ENCODE measurements around the gene DISC1.

Gene DISC1

DNA sequence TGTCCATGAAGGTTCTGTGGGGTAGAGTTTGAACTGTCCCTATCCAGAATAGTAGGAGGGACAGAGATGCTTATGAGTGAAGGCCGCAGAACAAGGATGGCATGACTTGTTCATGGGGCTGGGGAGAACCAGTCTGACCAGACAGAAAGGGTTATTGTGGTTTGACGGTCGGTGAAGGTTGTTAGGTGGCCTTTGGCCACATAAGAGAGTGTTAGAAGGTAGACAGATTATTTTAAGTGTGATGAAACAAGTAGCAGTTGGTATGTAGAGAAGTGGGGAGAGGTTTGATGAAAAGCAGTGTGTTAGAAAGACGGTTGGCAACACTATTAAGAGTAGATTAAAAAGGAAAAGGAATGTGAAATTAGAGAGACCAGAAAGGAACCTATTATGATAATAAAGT is 355.1 kb downstream of the DISC1 start:
- H3K36me3 ChIP-seq (ENCODE audit: control insufficient read depth, insufficient read depth, low read length): no peaks in the 10 kb centered on the region

DNA sequence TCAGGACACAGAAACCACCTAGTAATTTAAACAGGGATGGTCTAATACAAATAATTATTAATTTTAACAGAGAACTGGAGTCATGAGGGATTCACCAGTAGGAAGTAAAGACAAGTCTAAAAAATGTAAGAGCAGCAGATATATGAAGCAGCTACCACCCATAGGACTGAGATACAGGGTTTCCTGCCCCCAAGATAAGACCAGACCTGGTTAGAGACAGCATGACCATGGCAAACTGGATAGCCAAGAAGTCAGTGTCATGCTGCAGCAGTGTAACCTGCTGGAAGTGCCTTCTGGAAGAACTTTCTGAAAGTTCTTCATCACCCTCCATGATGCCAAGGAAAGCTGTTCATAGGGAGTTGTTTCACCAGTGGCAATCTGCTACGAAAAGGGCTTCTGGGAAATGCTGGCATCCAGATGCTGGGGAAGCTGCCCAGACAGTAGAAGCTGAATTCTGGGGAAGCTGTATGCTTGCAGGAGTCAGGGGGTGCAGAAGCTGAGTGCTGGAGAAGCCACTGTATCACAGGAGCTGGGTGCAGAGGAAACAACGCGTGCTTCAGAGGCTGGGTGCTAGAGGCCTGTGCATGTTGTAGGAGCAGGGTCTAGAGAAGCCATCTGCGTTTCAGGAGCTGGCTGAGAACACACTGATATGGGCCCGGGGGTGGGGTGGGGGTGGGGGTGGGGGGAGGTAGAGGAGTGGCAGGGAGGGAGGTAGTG is 356.4 kb downstream of the DISC1 start:
- no peak overlapping the region for H3K9ac ChIP-seq (ENCODE audit: low read depth, low read length)
- H3K27ac ChIP-seq (ENCODE audit: low read depth, low read length): no peak overlapping the region
- H3K27me3 ChIP-seq (ENCODE audit: control insufficient read depth, insufficient read depth, low read length): no peaks in the 10 kb centered on the region
- peaks cover 8% of the 10 kb centered on the region; the same call in 1 of the 2 replicates for H3K4me1 ChIP-seq (ENCODE audit: control insufficient read depth, insufficient read depth, low read length)
- H3K36me3 ChIP-seq (ENCODE audit: control insufficient read depth, insufficient read depth, low read length): no peaks in the 10 kb centered on the region
- H3K9me3 ChIP-seq (ENCODE audit: control insufficient read depth, insufficient read depth, low read length): no peaks in the 10 kb centered on the region
- H3K4me3 ChIP-seq (ENCODE audit: low read depth, low read length): no peak overlapping the region

More for the DNA sequence above, 355.1 kb downstream of the DISC1 start:
- H3K9me3 ChIP-seq (ENCODE audit: control insufficient read depth, insufficient read depth, low read length): no peaks in the 10 kb centered on the region
- H3K4me1 ChIP-seq (ENCODE audit: control insufficient read depth, insufficient read depth, low read length): peaks cover 3% of the 10 kb centered on the region; the same call in 1 of the 2 replicates
- no peaks in the 10 kb centered on the region for H3K27me3 ChIP-seq (ENCODE audit: control insufficient read depth, insufficient read depth, low read length)
- H3K9ac ChIP-seq (ENCODE audit: low read depth, low read length): no peak overlapping the region
- no peak overlapping the region for H3K27ac ChIP-seq (ENCODE audit: low read depth, low read length)
- H3K4me3 ChIP-seq (ENCODE audit: low read depth, low read length): no peak overlapping the region

DNA sequence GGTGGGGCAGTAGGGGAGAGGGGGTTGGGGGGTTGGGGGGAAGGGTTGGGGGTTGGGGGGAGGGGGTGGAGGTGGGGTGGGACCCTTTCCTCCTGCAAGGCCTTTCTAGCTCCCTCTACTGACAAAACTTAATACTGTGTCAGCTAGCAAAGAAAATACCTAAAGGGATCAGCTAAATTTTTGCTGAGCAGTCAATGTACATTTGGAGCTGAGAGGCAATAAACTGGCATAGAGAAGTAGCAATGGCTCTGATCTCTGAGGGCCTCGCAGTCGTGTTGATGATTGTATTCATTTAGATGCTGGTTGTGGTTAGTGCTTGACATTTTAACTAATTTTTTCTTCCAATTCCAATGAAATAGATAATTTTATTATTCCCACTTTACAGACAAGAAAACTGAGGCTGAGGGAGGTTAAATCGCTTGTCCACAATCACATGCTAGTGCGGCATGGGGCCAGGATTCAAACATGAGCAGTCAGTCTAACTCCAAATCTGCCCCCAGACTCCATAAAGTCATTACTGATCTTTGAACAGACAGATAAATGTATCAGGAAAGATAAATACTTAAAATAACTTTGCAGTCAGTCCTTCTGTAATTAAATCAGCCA is 357.1 kb downstream of the DISC1 start:
- H3K27ac ChIP-seq (ENCODE audit: low read depth, low read length): no peak overlapping the region
- H3K36me3 ChIP-seq (ENCODE audit: control insufficient read depth, insufficient read depth, low read length): no peaks in the 10 kb centered on the region
- H3K27me3 ChIP-seq (ENCODE audit: control insufficient read depth, insufficient read depth, low read length): no peaks in the 10 kb centered on the region
- H3K4me1 ChIP-seq (ENCODE audit: control insufficient read depth, insufficient read depth, low read length): peaks cover 8% of the 10 kb centered on the region; the same call in 1 of the 2 replicates
- no peaks in the 10 kb centered on the region for H3K9me3 ChIP-seq (ENCODE audit: control insufficient read depth, insufficient read depth, low read length)
- no peak overlapping the region for H3K4me3 ChIP-seq (ENCODE audit: low read depth, low read length)
- no peak overlapping the region for H3K9ac ChIP-seq (ENCODE audit: low read depth, low read length)

DNA sequence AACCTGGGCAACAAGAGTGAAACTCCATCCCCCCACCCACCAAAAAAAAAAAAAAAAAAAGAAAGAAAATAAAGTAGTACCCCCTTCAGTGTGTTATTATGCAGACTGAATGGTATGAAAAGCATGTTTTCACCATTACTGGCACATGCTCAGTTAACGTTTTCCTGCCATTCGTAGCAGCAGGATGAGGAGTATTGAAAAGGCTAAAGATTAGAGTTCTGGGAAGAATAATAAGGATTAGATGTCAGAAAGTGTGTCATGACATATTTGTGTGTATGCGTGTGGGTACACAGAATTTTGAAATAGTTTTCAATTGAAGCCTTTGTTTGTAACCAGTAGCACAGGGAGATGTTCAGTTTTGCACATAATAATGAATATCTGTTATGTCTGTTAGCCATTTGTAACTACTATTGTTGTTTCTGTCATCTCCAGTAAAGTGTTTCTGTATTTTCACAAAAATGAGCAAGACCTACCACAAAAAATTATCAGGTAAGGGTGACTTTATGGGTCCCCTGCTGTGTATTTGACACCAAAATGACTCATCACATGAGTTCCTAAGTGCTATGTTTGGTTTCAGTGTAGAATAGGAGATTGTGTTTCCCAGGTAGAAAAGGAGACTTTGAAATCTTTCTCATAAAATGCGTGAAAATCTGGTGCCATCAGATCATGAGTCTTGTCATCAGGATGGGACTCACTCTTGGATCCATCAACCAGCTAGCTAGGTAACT is 358.9 kb downstream of the DISC1 start:
- Histone ChIP-seq H3K4me1 (ENCODE audit: control insufficient read depth, insufficient read depth, low read length) (peaks cover 8% of the 10 kb centered on the region; the same call in 1 of the 2 replicates), H3K36me3 (ENCODE audit: control insufficient read depth, insufficient read depth, low read length) (no peaks in the 10 kb centered on the region), H3K9me3 (ENCODE audit: control insufficient read depth, insufficient read depth, low read length) (no peaks in the 10 kb centered on the region), H3K9ac (ENCODE audit: low read depth, low read length) (no peak overlapping the region), H3K27me3 (ENCODE audit: control insufficient read depth, insufficient read depth, low read length) (no peaks in the 10 kb centered on the region), H3K27ac (ENCODE audit: low read depth, low read length) (no peak overlapping the region), H3K4me3 (ENCODE audit: low read depth, low read length) (no peak overlapping the region)

DNA sequence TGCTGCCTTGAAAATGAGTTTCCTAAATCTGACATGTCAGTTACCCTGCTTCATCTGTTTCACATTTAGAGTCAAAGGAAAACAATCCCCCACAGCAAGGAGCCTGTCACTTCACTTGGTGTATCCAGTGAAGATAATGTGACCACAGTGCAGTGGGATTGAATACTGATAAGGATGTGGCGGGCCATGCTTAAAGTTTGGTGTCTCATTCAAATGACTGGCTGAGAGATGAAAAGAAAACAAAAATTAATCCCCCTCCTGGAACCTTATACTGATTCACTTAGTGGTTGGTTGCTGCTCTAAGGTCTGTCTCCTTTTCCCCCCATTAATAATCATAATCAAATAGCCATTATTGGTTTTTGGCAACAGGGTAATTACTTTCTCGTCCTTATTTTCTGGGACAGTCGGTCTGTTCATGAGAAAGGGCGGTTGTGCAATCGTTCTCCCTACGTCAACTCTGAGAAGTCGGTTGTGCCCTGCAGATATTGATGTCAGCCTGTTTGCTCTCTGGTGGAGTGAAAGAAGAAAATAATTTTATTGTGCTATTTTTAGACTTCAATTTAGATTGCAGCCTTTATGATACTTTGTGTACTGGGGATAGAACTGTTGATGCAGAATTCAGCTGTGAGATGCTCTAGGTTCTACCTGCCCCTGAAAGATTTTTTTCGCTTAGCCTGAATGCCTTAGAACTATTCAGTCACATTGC is 360.2 kb downstream of the DISC1 start:
- no peak overlapping the region for H3K4me3 ChIP-seq (ENCODE audit: low read depth, low read length)
- no peak overlapping the region for H3K9ac ChIP-seq (ENCODE audit: low read depth, low read length)
- H3K9me3 ChIP-seq (ENCODE audit: control insufficient read depth, insufficient read depth, low read length): no peaks in the 10 kb centered on the region
- H3K36me3 ChIP-seq (ENCODE audit: control insufficient read depth, insufficient read depth, low read length): no peaks in the 10 kb centered on the region
- H3K4me1 ChIP-seq (ENCODE audit: control insufficient read depth, insufficient read depth, low read length): peaks cover 8% of the 10 kb centered on the region; the same call in 1 of the 2 replicates
- H3K27me3 ChIP-seq (ENCODE audit: control insufficient read depth, insufficient read depth, low read length): no peaks in the 10 kb centered on the region
- H3K27ac ChIP-seq (ENCODE audit: low read depth, low read length): no peak overlapping the region

DNA sequence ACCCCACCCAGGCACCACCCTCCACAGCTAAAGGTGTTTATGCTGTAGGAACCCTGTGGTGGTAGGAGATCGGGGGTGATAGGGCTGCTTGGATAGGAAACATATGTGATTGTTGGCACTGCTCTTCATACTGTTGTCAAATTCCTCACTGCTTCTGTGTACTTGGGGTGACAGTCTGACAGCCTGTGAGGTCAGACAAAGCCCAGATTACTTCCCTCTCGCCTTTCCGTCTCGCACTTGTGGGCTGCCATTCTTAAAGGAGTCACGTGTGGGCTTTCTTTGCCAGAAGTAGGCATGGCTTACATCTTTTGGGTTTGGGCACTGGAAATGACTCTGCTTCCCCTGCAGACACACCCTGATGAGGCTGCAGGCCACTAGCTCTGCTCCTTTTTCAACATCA is 363.8 kb downstream of the DISC1 start:
- no peaks in the 10 kb centered on the region for H3K27me3 ChIP-seq (ENCODE audit: control insufficient read depth, insufficient read depth, low read length)
- no peaks in the 10 kb centered on the region for H3K9me3 ChIP-seq (ENCODE audit: control insufficient read depth, insufficient read depth, low read length)
- H3K36me3 ChIP-seq (ENCODE audit: control insufficient read depth, insufficient read depth, low read length): no peaks in the 10 kb centered on the region
- no peak overlapping the region for H3K27ac ChIP-seq (ENCODE audit: low read depth, low read length)
- H3K4me3 ChIP-seq (ENCODE audit: low read depth, low read length): no peak overlapping the region
- H3K9ac ChIP-seq (ENCODE audit: low read depth, low read length): no peak overlapping the region
- H3K4me1 ChIP-seq (ENCODE audit: control insufficient read depth, insufficient read depth, low read length): peaks cover 5% of the 10 kb centered on the region; the same call in 1 of the 2 replicates

DNA sequence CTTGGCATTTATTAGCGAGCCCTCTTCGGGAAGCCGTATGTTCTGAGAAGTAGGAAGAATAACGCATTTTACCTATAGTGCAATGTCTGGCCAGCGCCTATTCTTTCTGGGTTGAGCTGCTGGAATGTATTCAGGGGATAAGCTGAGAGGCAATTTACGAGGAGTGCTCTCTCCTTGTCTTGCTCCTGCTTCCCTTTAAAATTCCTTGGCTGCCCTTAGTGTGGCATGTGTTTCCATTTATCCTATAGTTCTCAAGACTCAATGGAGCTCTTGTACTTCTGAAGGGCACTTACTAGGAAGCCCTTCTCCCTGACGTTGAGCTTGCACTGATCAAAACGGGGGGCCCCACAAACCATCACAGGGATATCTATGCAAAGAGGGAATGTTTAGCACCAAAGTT is 364.6 kb downstream of the DISC1 start:
- Histone ChIP-seq H3K4me3 (ENCODE audit: low read depth, low read length) (no peak overlapping the region), H3K4me1 (ENCODE audit: control insufficient read depth, insufficient read depth, low read length) (0 out of 2 replicates have a peak, but pooled peaks cover 5% of the 10 kb centered on the region), H3K9ac (ENCODE audit: low read depth, low read length) (no peak overlapping the region), H3K9me3 (ENCODE audit: control insufficient read depth, insufficient read depth, low read length) (no peaks in the 10 kb centered on the region), H3K27me3 (ENCODE audit: control insufficient read depth, insufficient read depth, low read length) (no peaks in the 10 kb centered on the region), H3K36me3 (ENCODE audit: control insufficient read depth, insufficient read depth, low read length) (no peaks in the 10 kb centered on the region), H3K27ac (ENCODE audit: low read depth, low read length) (no peak overlapping the region)

DNA sequence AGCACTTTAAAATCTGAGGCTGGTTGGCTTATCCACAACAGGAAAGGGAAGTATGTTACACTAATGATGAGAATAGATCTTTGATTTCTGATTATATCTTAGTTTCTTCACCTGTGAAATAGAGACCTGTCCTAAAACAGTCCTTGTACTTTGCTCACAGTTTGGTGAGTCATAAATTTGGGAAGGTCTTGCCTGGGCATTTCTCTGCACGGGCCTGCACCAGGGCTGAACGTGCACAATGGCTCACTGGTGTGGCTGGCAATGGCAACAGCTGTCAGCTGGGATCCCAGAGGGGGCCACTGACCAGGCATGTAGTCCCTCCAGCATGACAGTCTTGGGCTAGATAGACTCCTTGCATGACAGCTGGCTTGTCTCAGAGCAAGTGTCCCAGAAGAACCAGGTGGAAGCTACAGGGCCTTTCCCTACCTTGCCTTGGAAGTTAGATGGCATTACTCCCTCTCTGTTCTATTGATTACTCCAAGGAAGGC is 367.4 kb downstream of the DISC1 start:
- H3K27me3 ChIP-seq (ENCODE audit: control insufficient read depth, insufficient read depth, low read length): no peaks in the 10 kb centered on the region
- no peaks in the 10 kb centered on the region for H3K36me3 ChIP-seq (ENCODE audit: control insufficient read depth, insufficient read depth, low read length)
- no peak overlapping the region for H3K4me3 ChIP-seq (ENCODE audit: low read depth, low read length)
- no peaks in the 10 kb centered on the region for H3K4me1 ChIP-seq (ENCODE audit: control insufficient read depth, insufficient read depth, low read length)
- no peak overlapping the region for H3K9ac ChIP-seq (ENCODE audit: low read depth, low read length)
- H3K27ac ChIP-seq (ENCODE audit: low read depth, low read length): no peak overlapping the region
- H3K9me3 ChIP-seq (ENCODE audit: control insufficient read depth, insufficient read depth, low read length): no peaks in the 10 kb centered on the region

DNA sequence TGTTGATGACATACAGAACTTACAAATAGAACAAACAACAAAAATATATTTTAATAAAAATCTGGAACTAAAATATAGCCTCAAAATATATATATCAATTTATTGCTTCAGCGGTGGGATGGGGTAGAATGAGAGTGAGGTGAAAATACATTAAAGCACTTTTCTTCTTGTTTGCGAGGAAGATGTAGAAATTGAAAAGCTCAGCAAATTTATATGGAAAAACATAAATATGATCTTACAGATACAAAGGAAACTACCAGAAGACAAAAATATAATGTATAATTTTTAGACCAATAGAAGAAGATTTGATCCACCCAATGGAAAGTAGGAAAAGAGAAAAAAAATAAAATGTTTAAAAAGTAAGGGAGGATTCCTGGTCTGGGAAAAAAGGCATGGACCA is 372.2 kb downstream of the DISC1 start:
- H3K36me3 ChIP-seq (ENCODE audit: control insufficient read depth, insufficient read depth, low read length): no peaks in the 10 kb centered on the region
- no peak overlapping the region for H3K9ac ChIP-seq (ENCODE audit: low read depth, low read length)
- H3K27ac ChIP-seq (ENCODE audit: low read depth, low read length): no peak overlapping the region
- H3K4me3 ChIP-seq (ENCODE audit: low read depth, low read length): no peak overlapping the region
- no peaks in the 10 kb centered on the region for H3K27me3 ChIP-seq (ENCODE audit: control insufficient read depth, insufficient read depth, low read length)
- no peaks in the 10 kb centered on the region for H3K4me1 ChIP-seq (ENCODE audit: control insufficient read depth, insufficient read depth, low read length)
- no peaks in the 10 kb centered on the region for H3K9me3 ChIP-seq (ENCODE audit: control insufficient read depth, insufficient read depth, low read length)

DNA sequence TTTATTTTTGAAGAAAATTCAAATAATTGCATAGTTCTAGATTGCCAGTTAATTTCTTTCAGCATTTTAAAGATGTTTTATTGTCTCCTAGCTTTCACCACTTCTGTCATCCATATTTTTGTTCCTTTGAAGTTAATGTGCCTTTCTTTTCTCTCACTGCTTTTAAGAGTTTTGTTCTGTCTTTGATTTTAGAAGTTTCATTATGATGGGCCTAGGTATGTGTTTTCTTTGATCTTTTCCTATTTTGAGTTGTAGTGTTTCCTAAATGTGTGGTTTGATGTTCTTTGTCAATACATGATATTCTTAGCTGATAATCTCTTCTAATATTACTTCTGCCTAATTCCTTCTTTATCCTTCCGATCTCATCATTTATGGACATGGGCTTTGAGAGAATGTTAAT is 378.7 kb downstream of the DISC1 start:
- no peak overlapping the region for H3K4me3 ChIP-seq (ENCODE audit: low read depth, low read length)
- no peaks in the 10 kb centered on the region for H3K9me3 ChIP-seq (ENCODE audit: control insufficient read depth, insufficient read depth, low read length)
- peaks cover 6% of the 10 kb centered on the region; the same call in 1 of the 2 replicates for H3K4me1 ChIP-seq (ENCODE audit: control insufficient read depth, insufficient read depth, low read length)
- H3K36me3 ChIP-seq (ENCODE audit: control insufficient read depth, insufficient read depth, low read length): no peaks in the 10 kb centered on the region
- no peak overlapping the region for H3K9ac ChIP-seq (ENCODE audit: low read depth, low read length)
- no peak overlapping the region for H3K27ac ChIP-seq (ENCODE audit: low read depth, low read length)
- H3K27me3 ChIP-seq (ENCODE audit: control insufficient read depth, insufficient read depth, low read length): no peaks in the 10 kb centered on the region
